CMK (cell line): Measurements from ENCODE around the gene IRF8.
"Not testable (repeated sequence)": the region's sequence is repeated elsewhere in the genome, so short reads cannot be mapped to it uniquely, and the experiment has no call there.

Experiments used
- DNase-seq: peaks from one replicate; pipeline ENCODE4 v3.0.0-alpha.2; 2010; ENCODE audit warnings: low read depth

IRF8 gene

GRCh38 chr16:85935974-85936760 is 37.2 kb downstream of the IRF8 start:
- DNase-seq, result no peak

GRCh38 chr16:85936816-85937215 is 37.9 kb downstream of the IRF8 start:
- DNase-seq, result no peak

GRCh38 chr16:85940214-85940613 is 41.3 kb downstream of the IRF8 start:
- no peak for DNase-seq

- DNase-seq, result no peak
Observed at GRCh38 chr16:85941863-85942644, 43.1 kb downstream of the IRF8 start.

DNA sequence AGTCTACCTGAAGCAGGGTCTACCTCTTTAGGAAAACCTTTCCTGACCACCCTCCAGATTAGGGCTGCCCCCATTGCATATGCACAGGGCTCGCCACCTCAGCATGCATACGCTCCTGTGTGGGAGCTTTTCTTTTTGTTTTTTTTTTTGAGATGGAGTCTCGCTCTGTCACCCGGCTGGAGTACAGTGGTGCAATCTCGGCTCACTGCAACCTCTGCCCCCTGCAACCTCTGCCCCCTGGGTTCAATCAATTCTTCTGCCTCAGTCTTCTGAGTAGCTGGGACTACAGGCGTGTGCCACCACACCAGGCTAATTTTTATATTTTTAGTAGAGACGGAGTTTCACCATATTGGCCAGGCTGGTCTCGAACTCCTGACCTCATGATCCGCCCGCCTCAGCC is 43.7 kb downstream of the IRF8 start:
- not testable (repeated sequence) for DNase-seq

DNA sequence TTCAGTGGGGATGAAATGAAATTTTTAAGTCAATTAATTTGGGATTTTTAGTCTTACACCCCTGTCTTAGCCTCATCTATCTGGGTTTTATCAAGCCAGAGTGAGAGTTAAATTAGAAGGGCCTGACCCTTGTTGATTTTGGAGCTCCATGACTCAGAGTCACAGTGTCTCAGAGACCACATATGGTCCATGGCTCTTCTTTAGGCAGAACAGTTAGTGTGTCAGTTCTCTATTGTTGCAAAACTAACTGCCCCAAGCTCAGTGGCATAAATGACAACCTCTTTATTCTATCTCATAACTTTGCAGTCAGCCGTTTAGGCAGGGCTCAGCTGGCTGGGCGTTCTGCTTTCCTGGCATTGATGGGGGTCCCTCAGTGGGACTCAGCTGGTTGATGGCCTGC is 44.7 kb downstream of the IRF8 start:
- no peak for DNase-seq

GRCh38 chr16:85944572-85945423 is 45.8 kb downstream of the IRF8 start:
- DNase-seq, result no peak

DNA sequence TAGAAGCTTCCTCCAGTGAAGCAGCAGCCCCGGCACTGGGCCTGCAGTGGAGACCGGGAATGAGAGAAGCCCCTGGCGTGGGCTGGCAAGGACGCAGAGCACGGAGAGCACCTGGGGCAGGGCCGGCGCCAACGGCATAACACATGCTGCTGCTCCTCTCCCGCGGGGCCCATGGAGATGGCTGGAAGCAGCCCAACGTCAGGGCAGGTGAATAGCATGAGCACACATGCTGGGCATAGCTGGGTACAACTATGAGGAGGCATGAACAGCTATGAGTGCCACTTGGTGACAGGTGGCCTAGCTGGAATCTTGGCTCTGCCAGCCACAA is 46.4 kb downstream of the IRF8 start:
- DNase-seq, result no peak

DNA sequence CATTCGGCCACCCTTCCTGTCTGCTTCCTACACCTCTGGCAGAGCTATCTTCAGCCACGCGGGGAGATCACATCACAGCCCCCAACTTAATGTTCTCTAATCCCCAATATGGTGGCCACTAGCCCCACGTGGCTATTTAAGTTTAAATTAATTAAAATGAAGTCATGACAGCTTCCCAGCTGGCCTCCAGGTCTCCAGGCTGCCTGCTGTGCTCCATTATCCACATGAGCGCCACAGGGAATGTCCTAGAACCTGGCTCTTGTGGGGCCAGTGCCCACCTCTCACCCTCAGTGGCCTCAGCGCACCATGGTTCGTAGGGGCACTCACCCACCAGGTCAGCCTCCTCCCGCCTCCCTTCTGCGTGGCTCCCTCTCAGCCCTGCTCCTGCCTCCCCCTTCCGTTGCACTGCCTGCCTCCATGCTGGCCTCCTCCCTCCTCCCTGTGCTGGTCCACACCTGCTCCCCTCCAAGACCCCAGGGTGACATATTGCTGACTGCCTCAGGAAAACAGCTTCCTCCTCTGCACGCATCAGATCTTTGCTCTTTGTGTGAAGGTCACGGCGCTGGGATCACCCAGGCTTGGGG is 47.7 kb downstream of the IRF8 start:
- no peak for DNase-seq

DNA sequence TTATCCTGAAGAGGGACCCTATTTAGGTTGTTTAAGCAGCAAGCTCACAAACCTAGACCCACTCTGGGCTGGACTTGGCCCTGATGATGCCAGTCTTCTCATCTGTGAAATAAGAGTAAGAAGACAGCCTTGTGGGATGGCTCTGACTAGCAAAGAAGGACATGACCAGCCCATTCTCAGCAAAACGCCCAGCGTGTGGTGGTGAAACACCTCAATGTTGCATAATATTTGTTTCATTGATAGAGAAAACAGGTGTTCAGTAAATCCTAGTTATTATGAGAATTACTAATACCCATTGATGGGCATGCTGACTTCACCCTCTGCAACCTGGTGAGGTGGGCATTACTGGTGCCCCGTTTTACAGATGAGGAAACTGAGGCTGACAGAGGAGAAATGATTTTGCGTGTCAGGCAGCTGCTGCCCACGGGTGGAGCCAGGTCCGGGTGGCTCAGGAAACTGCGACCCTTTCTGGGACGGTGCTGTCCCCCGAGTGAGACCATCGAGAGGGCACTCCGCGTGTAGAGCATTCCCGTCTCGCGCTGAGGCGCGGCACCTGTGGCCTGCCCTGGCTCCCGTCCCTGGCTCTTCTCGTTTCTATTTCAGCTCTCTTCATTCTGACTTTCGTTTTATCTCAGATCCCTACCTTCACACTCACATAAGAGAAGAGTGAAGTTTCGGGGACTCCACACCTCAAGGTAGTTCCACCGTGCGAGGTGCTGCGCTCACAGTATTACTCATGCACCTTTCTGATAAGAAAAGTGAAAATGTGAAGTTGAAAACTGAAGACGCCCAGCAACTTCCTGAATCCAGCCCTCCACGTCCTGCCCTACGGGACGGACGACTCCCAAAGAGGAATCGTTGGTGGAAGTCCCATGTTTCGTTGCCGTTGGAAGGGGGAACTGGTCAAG is 48.5 kb downstream of the IRF8 start:
- no peak for DNase-seq

GRCh38 chr16:85948138-85948509 is 49.2 kb downstream of the IRF8 start:
- no peak for DNase-seq

DNA sequence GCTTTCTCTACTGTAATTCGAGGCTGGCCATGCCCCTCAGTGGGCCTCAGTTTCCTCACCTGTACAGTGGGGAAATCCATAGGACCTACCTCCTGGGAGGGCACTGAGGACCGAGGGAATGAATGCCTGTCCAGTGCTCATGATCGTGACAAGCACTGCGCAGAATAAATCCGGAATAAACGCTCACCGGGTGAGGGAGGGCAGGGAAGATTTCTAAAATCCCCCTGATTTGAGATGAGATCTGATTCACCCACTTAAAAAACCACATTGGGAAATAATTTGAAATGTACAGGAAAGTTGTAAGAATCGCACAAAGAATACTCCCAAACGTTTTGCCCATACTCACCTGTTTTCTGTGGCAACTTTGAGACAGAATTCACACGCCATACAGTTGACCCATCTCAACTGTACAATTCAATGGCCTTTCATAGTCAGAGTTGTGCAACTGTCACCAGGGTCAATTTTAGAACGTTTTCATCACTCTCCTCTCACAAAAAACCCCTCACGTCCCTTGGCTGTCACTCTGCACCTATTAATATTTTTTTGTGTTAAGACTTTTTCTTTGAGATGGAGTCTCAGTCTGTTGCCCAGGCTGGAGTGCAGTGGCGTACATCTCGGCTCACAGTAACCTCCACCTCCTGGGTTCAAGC is 49.8 kb downstream of the IRF8 start:
- DNase-seq, result no peak

DNA sequence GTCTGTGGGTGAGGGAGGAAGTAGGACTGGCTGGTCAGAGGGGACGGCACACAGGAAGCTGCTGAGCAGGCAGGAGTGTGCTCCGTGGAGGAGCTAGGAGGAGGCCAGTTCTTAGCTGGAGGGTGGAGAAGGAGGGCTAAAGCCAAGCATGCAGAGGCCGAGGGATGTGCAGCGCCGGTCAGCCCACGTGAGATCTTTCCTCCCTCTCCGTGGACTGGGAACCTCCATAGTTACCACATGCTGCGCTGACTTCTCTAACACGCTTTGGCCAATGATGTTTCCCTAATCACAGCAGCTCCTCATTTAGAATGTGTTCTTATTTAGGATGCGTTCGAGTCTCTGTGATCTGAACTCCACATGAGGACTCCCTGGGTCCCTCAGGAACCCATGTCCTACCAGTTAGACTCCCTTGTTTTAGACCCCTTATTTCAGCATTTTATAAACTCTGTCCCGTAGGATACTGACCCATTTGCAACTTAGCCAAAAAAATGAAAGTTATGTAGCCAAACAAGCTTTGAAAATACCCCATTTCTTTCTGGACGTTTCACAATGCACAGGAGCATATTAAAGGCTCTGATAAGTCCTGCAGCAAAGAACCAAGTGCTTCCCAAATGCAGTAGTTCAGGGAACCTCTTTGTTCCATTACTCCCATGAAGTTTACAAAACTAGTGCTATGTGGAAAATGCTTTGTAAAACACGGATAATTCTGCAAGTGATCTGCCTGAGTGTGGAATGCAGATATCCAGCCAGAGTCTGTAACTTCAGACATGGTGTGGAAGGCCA is 51.4 kb downstream of the IRF8 start:
- DNase-seq, result no peak

DNA sequence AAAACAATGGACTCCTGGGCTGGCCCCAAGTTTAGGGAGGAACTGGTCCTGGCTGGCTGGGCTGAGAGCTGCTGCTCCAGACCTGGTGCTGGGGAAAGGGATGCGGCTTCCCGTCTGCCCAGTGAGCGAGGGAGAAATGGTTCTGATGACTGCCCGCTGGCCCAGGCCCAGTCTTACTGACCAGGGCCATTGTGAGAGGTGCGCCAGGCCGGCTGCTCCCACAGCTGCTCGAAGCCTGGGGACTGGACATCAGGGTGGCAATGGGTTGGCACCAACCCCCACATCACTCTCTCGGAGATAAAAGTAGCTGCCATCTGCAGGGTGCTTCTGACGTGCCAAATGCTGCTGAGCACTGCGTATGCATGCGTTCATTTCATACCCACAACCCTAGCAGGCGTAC is 53.2 kb downstream of the IRF8 start:
- DNase-seq, result no peak

DNA sequence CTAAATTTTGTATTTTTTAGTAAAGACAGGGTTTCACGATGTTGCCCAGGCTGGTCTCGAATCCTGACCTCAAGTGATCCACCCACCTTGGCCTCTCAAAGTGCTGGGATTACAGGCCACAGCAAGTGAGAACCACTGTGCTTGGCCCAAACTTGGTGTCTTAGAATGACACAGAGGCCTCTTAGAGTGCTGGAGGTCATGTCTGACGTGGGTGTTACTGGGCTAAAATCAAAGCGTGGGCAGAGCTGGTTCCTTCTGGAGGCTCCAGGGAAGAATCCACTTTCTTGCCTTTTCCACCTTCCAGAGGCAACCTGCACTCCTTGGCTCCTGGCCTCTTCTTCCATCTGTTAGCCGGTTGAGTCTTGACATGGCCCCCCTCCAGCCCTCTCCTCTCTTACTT is 53.8 kb downstream of the IRF8 start:
- DNase-seq, result no peak

- DNase-seq, result no peak
Observed at GRCh38 chr16:85954927-85955519, 56.1 kb downstream of the IRF8 start.

DNA sequence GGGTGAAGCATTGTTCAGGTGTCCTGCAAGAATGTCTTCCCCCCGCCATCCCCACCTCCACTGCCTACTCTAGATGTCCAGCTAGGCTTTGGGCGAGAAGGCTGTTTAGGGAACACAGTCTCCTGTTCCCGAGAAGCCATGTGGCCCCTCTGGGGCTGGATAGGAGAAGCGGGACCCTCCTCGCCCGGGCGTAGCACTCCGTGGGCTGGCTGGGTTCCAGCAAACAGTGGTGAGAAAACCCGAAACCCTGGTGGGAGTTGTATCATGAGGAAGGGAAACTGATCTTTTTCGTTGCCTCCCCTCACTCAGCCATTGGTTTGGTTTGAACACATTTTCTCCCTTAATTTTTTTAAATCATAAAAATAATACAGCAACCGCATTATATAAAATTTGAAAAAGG is 56.6 kb downstream of the IRF8 start:
- DNase-seq, result no peak

DNA sequence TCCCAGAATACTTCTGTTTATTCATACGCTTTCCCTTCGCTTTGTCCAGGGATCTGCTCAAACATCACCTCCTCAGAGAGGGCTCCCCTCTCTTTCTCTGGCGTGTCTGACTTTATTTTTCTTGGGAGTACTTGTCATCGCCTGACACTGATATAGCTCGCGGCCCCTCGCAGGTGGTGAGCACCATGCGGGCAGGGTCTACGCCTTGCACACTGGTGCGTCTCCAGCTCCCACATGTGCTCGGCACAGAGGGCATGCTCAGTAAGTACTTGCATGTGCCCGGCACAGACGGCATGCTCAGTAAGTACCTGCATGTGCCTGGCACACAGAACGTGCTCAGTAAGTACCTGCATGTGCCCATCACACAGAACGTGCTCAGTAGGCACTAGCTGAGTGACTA is 57.5 kb downstream of the IRF8 start:
- DNase-seq, result no peak

GRCh38 chr16:85958731-85959130 is 59.8 kb downstream of the IRF8 start:
- no peak for DNase-seq

- no peak for DNase-seq
Observed at GRCh38 chr16:85959686-85960085, 60.7 kb downstream of the IRF8 start.
